ENCODE results near the gene UGT1A7. TPM values are rescaled to one million over a fixed set of nuclear protein-coding genes. Genes with fewer than 3 reads are reported as not detected.

UGT1A7 gene
- 3.9 to 6.3 TPM (median 4.3 TPM) in 5 replicates for total RNA-seq (2022; extraction: Qiagen RNA extraction)

GRCh38 chr2:233681521-233682099 is at the start of gene UGT1A7:
Gene UGT1A7 (plus strand): TSS chr2:233681901. CDS start chr2:233681938, 37 bp downstream.

GRCh38 chr2:233636306-233636705 is 45.4 kb upstream of the UGT1A7 start, which contains the start of gene UGT1A10:
Gene UGT1A10 (plus strand): TSS chr2:233636448. CDS start chr2:233636523, 75 bp downstream.

GRCh38 chr2:233671290-233672161 is 10.2 kb upstream of the UGT1A7 start, which contains the start of gene UGT1A9:
Gene UGT1A9 (plus strand): TSS chr2:233671898. CDS start chr2:233671935, 37 bp downstream.

GRCh38 chr2:233692648-233693047 is 10.9 kb downstream of the UGT1A7 start, which contains the start of gene UGT1A6:
Gene UGT1A6 (plus strand): TSS chr2:233692890. CDS start chr2:233693005, 115 bp downstream.

GRCh38 chr2:233712611-233713261 is 31.0 kb downstream of the UGT1A7 start, which contains the start of gene UGT1A5:
Gene UGT1A5 (plus strand): TSS chr2:233712907. CDS start chr2:233712992, 85 bp downstream.

GRCh38 chr2:233718552-233718951 is 36.9 kb downstream of the UGT1A7 start, which contains the start of gene UGT1A4:
Gene UGT1A4 (plus strand): TSS chr2:233718736. CDS start chr2:233718821, 85 bp downstream.

GRCh38 chr2:233728723-233729301 is 47.1 kb downstream of the UGT1A7 start, which contains the start of gene UGT1A3:
Gene UGT1A3 (plus strand): TSS chr2:233729042. CDS start chr2:233729127, 85 bp downstream.

GRCh38 chr2:233760043-233760442 is 78.3 kb downstream of the UGT1A7 start, which contains the start of gene UGT1A1:
Gene UGT1A1 (plus strand): TSS chr2:233760270. CDS start chr2:233760288, 18 bp downstream.

GRCh38 chr2:233778030-233778429 is 96.3 kb downstream of the UGT1A7 start, which contains the start of gene MROH2A:
Gene MROH2A (plus strand): TSS chr2:233778330. CDS start chr2:233779359, 1,029 bp downstream.

Other genes starting within 250 kb of the UGT1A7 start
- 22.4 to 27.4 TPM (median 24.7 TPM) in 5 replicates for gene USP40, start 115.1 kb upstream of the UGT1A7 start, total RNA-seq (2022; extraction: Qiagen RNA extraction)
- 0.05 to 0.07 TPM (median 0.05 TPM) in 3 of 5 replicates, not detected in the others for gene UGT1A8, start 64.3 kb upstream of the UGT1A7 start, total RNA-seq (2022; extraction: Qiagen RNA extraction)
- 0.06 TPM in 1 of 5 replicates, not detected in the others for gene UGT1A10, start 45.5 kb upstream of the UGT1A7 start, total RNA-seq (2022; extraction: Qiagen RNA extraction)
- 4.1 to 6.9 TPM (median 4.8 TPM) in 5 replicates for gene UGT1A9, start 10.0 kb upstream of the UGT1A7 start, total RNA-seq (2022; extraction: Qiagen RNA extraction)
- 0.87 to 1.9 TPM (median 1.1 TPM) in 5 replicates for gene UGT1A6, start 11.0 kb downstream of the UGT1A7 start, total RNA-seq (2022; extraction: Qiagen RNA extraction)
- not detected in 5 replicates for gene UGT1A5, start 31.0 kb downstream of the UGT1A7 start, total RNA-seq (2022; extraction: Qiagen RNA extraction)
- gene UGT1A4, start 36.8 kb downstream of the UGT1A7 start, total RNA-seq (2022; extraction: Qiagen RNA extraction): 0.06 to 0.08 TPM (median 0.07 TPM) in 3 of 5 replicates, not detected in the others
- 0.07 to 0.17 TPM (median 0.13 TPM) in 3 of 5 replicates, not detected in the others for gene UGT1A3, start 47.1 kb downstream of the UGT1A7 start, total RNA-seq (2022; extraction: Qiagen RNA extraction)
- 0.58 to 1.6 TPM (median 0.94 TPM) in 5 replicates for gene UGT1A1, start 78.4 kb downstream of the UGT1A7 start, total RNA-seq (2022; extraction: Qiagen RNA extraction)
- gene MROH2A, start 96.4 kb downstream of the UGT1A7 start, total RNA-seq (2022; extraction: Qiagen RNA extraction): 0.09 to 0.20 TPM (median 0.15 TPM) in 4 of 5 replicates, not detected in the other
- gene HJURP, start 172.6 kb downstream of the UGT1A7 start, total RNA-seq (2022; extraction: Qiagen RNA extraction): 73.9 to 78.1 TPM (median 76.4 TPM) in 5 replicates
- gene TRPM8, start 235.5 kb downstream of the UGT1A7 start, total RNA-seq (2022; extraction: Qiagen RNA extraction): 0.05 to 0.47 TPM (median 0.42 TPM) in 5 replicates

Measured in A549 treated with CORT108297 at 1 μM for 4 hours (cell line).